Effector CD4-positive, alpha-beta T cell (primary cell): ENCODE data around the gene GIN1.
"Not testable (repeated sequence)": the region's sequence is repeated elsewhere in the genome, so short reads cannot be mapped to it uniquely, and the experiment has no call there.

Source experiments
- DNase-seq: peaks from one replicate; pipeline ENCODE4 v3.0.0-alpha.2; 2020
- total RNA-seq: gene quantifications from one replicate; lab custom pipeline; 2026; lab: John Stamatoyannopoulos, UW

Gene GIN1
- total RNA-seq = 3.0 reads per million, percentile 10 among the genes with 10 or more reads in this experiment

DNA sequence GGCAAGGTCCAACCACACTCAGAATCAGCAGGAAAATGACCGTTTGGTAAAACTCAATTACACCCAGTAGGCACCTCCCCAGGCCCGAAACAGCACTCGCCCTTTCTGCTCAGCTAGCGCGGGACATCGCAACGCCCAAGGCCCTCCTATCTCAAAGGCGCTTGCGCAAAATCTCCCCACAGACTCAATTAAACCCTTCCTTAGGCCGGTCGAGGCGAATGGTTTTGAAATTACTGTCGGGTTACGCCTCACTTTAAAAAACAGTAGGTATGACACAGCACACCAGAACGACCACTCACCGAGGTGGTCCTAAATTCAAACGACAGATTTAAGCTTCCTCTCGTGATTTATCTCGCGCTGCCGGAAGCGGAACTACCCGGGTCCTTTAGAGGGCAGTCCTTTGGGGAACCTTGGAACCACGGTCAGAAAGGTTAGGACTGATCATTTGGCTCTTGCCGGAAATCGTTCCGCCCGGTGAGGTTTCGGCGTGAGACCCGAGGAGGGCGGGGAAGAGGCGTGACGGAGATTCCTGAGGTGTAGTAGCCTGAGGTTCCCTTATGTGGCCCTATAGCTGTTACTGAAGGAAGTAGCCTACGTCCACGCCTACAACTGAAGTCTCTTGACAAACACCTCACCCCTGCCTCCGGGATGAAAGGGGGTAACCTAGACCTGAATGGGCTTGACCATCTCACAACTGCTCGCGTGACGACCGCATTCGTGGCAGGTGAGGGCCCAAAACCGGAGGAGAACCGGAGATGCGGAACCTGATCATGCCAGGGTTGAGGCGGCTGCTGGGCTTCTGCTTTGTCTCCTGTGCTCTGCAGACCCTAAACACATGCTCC, at the start of gene GIN1, which contains the start of gene PPIP5K2:
TSS of gene GIN1 (minus strand) at position 374 of the 842 bp plus-strand sequence. CDS start 11,431 bp downstream, outside the sequence.
TSS of gene PPIP5K2 (plus strand) at position 537 of the 842 bp plus-strand sequence. CDS start 9,289 bp downstream, outside the sequence.
- DNase-seq = peak; percentile 95

GRCh38 chr5:103166706-103167105, 46.8 kb upstream of the GIN1 start:
- no peak for DNase-seq

- DNase-seq = no peak
These were observed 31.2 kb upstream of the GIN1 start for GRCh38 chr5:103151156-103151555.

DNA sequence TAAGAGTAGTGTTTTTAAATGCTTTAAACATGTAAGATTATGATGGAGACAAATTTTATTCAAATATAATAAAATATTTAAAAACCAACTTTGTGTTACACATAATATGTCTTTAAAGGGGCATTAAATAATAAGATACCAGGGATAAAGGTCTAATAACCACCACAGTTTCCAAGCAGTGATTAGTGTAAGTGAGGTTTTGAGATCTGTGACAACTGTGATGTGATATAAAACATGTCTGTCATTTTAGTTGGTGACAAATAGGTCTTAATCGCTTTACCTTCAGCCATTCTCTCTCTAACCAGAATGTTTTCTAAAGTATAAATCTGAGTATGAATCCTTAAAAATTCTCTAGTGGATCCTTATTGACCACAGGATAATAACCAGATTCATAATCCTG, 28.3 kb upstream of the GIN1 start:
- no peak for DNase-seq

DNA sequence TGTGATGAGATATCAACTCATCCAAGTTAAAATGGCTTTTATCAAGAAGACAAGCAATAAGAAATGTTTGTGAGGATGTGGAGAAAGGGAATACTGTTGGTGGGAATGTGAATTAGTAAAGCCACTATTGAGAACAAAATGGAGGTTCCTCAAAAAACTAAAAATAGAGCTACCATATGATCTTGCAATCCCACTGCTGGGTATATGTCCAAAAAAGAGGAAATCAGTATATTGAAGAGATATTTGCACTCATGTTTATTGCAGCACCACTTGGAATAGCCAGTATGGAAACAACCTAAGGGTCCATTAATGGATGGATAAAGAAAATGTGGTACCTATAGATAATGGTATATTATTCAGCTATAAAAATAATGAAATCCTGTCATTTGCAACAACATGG, 25.3 kb upstream of the GIN1 start:
- no peak for DNase-seq

GRCh38 chr5:103142132-103142531, 22.2 kb upstream of the GIN1 start:
- not testable (repeated sequence) for DNase-seq

GRCh38 chr5:103139264-103139865, 19.4 kb upstream of the GIN1 start:
- DNase-seq = peak; percentile 80

- DNase-seq = no peak
These were observed 18.3 kb upstream of the GIN1 start for GRCh38 chr5:103138202-103138690.

DNA sequence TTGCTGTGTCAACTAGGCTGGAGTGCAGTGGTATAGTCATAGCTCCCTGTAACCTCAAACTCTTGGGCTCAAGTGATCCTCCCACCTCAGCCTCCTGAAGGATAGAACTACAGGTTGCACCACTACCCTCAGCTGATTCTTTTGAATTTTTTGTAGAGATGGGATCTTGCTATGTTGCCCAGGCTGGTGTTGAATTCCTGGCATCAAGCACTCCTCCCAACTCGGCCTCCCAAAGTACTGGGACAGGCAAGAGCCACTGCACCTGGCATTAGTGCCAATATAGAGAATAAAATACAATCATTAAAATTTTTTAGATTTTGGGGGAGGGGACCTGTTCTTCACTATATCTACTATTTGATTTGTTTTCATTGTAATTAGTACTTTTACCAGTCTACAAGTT, 15.5 kb upstream of the GIN1 start:
- no peak for DNase-seq

GRCh38 chr5:103133231-103133630, 13.3 kb upstream of the GIN1 start:
- no peak for DNase-seq

- no peak for DNase-seq
These were observed 12.7 kb upstream of the GIN1 start for GRCh38 chr5:103132684-103133083.

DNA sequence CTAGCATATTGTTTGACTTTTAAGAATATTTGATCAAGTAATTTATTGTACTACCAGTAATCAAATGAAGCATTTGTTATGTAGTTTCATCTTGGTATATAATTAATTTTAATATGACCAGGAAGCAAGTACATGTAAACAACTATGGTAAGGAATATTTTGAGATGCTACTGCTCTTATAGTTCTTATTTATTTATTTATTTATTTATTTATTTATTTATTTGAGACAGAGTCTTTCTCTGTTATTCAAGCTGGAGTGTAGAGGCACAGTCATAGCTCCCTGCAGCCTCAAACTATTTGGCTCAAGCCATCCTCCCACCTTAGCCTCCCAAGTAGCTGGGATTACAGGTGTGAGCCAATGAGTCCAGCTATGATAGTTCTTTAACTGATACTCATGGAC, 8.3 kb upstream of the GIN1 start:
- no peak for DNase-seq

DNA sequence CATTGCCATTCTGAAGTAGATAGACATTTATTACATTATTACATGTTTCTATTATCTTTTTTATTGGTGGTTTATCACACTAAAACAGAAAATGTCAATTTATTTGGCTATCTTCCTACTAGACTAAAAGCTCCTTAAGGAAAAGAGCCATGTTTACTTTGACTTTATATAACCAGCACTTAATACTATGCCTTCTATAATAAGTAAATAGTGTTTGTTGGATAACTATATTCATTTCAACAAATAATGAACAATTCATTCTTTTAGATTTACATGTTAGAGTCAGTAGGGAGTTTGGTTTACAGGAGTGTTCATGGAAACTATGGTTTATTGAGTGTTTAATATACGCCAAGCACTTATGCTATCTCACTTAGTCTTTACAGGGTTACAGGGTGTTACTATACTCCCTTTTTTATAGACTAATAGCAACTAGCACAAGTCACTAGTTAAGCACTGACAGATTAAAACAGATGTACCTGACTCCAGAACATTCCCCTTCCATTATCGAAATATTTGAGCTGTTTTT, 7.4 kb upstream of the GIN1 start:
- no peak for DNase-seq

DNA sequence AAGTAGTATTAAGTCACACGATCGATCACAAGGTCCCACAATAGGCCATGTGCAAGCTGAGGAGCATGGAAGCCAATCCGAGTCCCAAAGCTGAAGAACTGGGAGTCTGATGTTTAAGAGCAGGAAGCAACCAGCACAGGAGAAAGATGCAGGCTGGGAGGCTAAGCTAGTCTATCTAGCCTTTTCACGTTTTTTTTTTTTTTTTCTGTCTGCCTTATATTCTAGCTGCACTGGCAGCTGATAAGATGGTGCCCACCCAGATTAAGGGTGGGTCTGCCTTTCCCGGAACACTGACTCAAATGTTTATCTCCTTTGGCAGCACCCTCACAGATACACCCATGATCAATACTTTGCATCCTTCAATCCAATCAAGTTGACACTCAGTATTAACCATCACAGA, 6.6 kb upstream of the GIN1 start:
- no peak for DNase-seq

- no peak for DNase-seq
These were observed 2.3 kb upstream of the GIN1 start for GRCh38 chr5:103122242-103122641.

DNA sequence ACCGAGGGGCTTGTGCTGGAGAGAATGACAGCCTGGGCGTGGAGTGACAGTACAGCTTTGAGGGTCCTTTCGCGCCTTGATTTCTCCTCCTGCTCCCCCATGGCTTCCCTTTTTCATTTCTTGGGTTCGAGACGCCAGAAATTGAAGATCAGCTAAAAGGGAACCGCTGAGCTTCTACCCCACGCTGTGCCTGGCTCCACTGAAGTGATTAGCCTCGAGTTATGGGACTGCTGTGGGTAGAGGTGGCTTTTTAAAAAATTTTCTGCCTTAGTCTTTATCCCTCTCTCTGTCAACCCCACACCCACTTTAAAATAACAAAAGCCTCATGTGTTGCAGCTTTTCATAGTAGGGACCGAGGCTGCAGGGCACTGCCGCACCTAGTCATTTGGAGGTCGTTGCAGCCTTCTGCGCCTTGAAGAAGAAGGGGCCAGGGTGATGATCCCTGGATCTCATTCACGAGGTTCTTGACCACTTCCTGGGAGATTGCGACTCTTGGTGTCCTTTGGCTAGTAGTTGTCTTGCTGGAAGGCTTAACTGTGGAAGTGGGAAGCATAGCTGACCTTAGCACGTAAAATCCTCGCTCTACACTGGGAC, 766 bp upstream of the GIN1 start:
- DNase-seq = no peak

- DNase-seq = no peak
These were observed 721 bp downstream of the GIN1 start for GRCh38 chr5:103119070-103119764.

DNA sequence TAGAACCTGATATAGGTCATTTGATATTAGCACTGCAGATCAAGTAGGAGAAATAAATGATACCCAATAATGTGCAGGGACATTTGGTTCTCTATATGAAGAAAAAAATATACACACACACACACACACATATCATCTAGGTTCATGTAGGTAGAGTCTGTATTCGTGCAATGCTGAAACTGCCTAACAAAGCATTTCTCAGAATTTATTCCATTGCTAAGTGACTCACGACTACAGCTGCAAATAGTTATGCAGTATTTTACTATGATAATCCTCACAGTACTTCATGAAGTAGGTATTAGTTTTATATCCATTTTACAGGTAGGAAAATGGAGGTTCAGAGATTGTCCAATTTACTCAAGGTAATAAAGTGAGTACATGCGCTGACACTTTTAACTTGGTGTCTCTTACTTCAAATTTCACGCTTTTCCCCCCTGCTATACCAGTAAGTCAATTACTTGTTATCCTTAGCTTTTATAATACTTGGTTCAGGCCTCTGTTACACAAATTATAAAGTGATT, 2.4 kb downstream of the GIN1 start:
- no peak for DNase-seq

GRCh38 chr5:103114440-103114839, 5.5 kb downstream of the GIN1 start:
- no peak for DNase-seq

GRCh38 chr5:103112910-103113309, 7.0 kb downstream of the GIN1 start:
- DNase-seq = no peak

GRCh38 chr5:103111468-103111867, 8.5 kb downstream of the GIN1 start:
- no peak for DNase-seq

DNA sequence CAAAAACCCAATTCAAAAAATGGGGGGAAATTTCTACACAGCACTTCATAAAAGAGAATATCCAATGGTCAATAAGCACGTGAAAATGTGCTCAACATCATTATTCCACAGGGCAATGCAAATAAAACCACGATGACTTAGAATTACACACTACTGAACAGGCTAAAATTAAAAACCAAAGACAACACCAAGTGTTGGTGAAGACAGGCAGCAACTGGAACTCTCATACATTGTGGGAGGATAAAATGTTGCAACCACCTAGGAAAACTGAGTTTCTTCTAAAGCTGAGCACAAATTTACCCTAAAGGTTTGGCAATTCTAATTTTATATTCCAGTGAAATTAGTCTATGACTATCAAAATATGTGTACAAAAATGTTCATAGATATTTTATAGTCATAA, 9.5 kb downstream of the GIN1 start:
- DNase-seq = no peak
